ENCODE data around the gene ZNF644.
"Not testable (repeated sequence)": the region's sequence is repeated elsewhere in the genome, so short reads cannot be mapped to it uniquely, and the experiment has no call there.

ZNF644 gene

GRCh38 chr1:90945287-90945686, 76.5 kb downstream of the ZNF644 start:
- H3K4me3 Mint-ChIP-seq = no peak overlapping the region

GRCh38 chr1:90943966-90944365, 77.9 kb downstream of the ZNF644 start:
- H3K27me3 Mint-ChIP-seq = no peaks in the 10 kb centered on the region
- no peaks in the 10 kb centered on the region for H3K9me3 Mint-ChIP-seq
- H3K4me3 Mint-ChIP-seq = no peak overlapping the region
- no peak overlapping the region for H3K27ac Mint-ChIP-seq
- H3K36me3 Mint-ChIP-seq (ENCODE audit: low read depth) = peaks cover 42% of the 10 kb centered on the region
- H3K4me1 Mint-ChIP-seq (ENCODE audit: low read depth) = peaks cover 15% of the 10 kb centered on the region

More at GRCh38 chr1:90945287-90945686, 76.5 kb downstream of the ZNF644 start:
- Mint-ChIP-seq H3K4me1 (ENCODE audit: low read depth) (peaks cover 12% of the 10 kb centered on the region), H3K9me3 (no peaks in the 10 kb centered on the region), H3K27me3 (no peaks in the 10 kb centered on the region), H3K36me3 (ENCODE audit: low read depth) (peaks cover 28% of the 10 kb centered on the region), H3K27ac (no peak overlapping the region)

GRCh38 chr1:90940746-90941145, 81.1 kb downstream of the ZNF644 start:
- no peaks in the 10 kb centered on the region for H3K9me3 Mint-ChIP-seq
- peaks cover 28% of the 10 kb centered on the region for H3K4me1 Mint-ChIP-seq (ENCODE audit: low read depth)
- no peak overlapping the region for H3K27ac Mint-ChIP-seq
- peaks cover 73% of the 10 kb centered on the region for H3K36me3 Mint-ChIP-seq (ENCODE audit: low read depth)
- H3K27me3 Mint-ChIP-seq = no peaks in the 10 kb centered on the region
- no peak overlapping the region for H3K4me3 Mint-ChIP-seq

- Mint-ChIP-seq H3K9me3 (no peaks in the 10 kb centered on the region), H3K27ac (no peak overlapping the region), H3K4me1 (ENCODE audit: low read depth) (peaks cover 45% of the 10 kb centered on the region)
These were observed 85.1 kb downstream of the ZNF644 start for GRCh38 chr1:90936731-90937130.

GRCh38 chr1:90936061-90936460, 85.8 kb downstream of the ZNF644 start:
- Mint-ChIP-seq H3K27ac (no peak overlapping the region), H3K27me3 (no peaks in the 10 kb centered on the region), H3K9me3 (no peaks in the 10 kb centered on the region), H3K4me3 (no peak overlapping the region), H3K4me1 (ENCODE audit: low read depth) (peaks cover 50% of the 10 kb centered on the region), H3K36me3 (ENCODE audit: low read depth) (peaks cover 77% of the 10 kb centered on the region)

More at GRCh38 chr1:90936731-90937130, 85.1 kb downstream of the ZNF644 start:
- no peaks in the 10 kb centered on the region for H3K27me3 Mint-ChIP-seq
- H3K36me3 Mint-ChIP-seq (ENCODE audit: low read depth) = peaks cover 79% of the 10 kb centered on the region
- no peak overlapping the region for H3K4me3 Mint-ChIP-seq

- peaks cover 56% of the 10 kb centered on the region for H3K36me3 Mint-ChIP-seq (ENCODE audit: low read depth)
- H3K9me3 Mint-ChIP-seq, H3K27me3 Mint-ChIP-seq, H3K4me3 Mint-ChIP-seq, H3K27ac Mint-ChIP-seq: not testable (repeated sequence)
- H3K4me1 Mint-ChIP-seq (ENCODE audit: low read depth) = peaks cover 71% of the 10 kb centered on the region
These were observed 93.6 kb downstream of the ZNF644 start for GRCh38 chr1:90928231-90928630.

GRCh38 chr1:90927674-90928073, 94.2 kb downstream of the ZNF644 start:
- H3K4me3 Mint-ChIP-seq, H3K27me3 Mint-ChIP-seq, H3K27ac Mint-ChIP-seq, H3K9me3 Mint-ChIP-seq: not testable (repeated sequence)
- Mint-ChIP-seq H3K4me1 (ENCODE audit: low read depth) (peaks cover 69% of the 10 kb centered on the region), H3K36me3 (ENCODE audit: low read depth) (peaks cover 53% of the 10 kb centered on the region)

GRCh38 chr1:90926971-90927370, 94.9 kb downstream of the ZNF644 start:
- Mint-ChIP-seq H3K4me3 (no peak overlapping the region), H3K4me1 (ENCODE audit: low read depth) (peaks cover 69% of the 10 kb centered on the region), H3K27ac (peak overlapping the region; percentile 18), H3K36me3 (ENCODE audit: low read depth) (peaks cover 49% of the 10 kb centered on the region), H3K27me3 (no peaks in the 10 kb centered on the region), H3K9me3 (peaks cover 4% of the 10 kb centered on the region)

GRCh38 chr1:90925928-90926869, 95.6 kb downstream of the ZNF644 start:
- Mint-ChIP-seq H3K36me3 (ENCODE audit: low read depth) (peaks cover 45% of the 10 kb centered on the region), H3K9me3 (peaks cover 4% of the 10 kb centered on the region), H3K27ac (peak overlapping the region; percentile 18), H3K4me1 (ENCODE audit: low read depth) (peaks cover 70% of the 10 kb centered on the region), H3K4me3 (no peak overlapping the region), H3K27me3 (no peaks in the 10 kb centered on the region)

GRCh38 chr1:90924982-90925381, 96.9 kb downstream of the ZNF644 start:
- Mint-ChIP-seq H3K9me3 (peaks cover 4% of the 10 kb centered on the region), H3K27ac (no peak overlapping the region), H3K36me3 (ENCODE audit: low read depth) (peaks cover 40% of the 10 kb centered on the region), H3K27me3 (no peaks in the 10 kb centered on the region), H3K4me1 (ENCODE audit: low read depth) (peaks cover 74% of the 10 kb centered on the region), H3K4me3 (no peak overlapping the region)

- Mint-ChIP-seq H3K27me3 (no peaks in the 10 kb centered on the region), H3K36me3 (ENCODE audit: low read depth) (peaks cover 34% of the 10 kb centered on the region), H3K4me1 (ENCODE audit: low read depth) (peaks cover 81% of the 10 kb centered on the region), H3K9me3 (peaks cover 4% of the 10 kb centered on the region), H3K4me3 (no peak overlapping the region), H3K27ac (no peak overlapping the region)
These were observed 98.8 kb downstream of the ZNF644 start for GRCh38 chr1:90922996-90923395.

GRCh38 chr1:90922202-90922601, 99.6 kb downstream of the ZNF644 start:
- Mint-ChIP-seq H3K27ac (peak overlapping the region; percentile 3), H3K36me3 (ENCODE audit: low read depth) (peaks cover 36% of the 10 kb centered on the region), H3K27me3 (no peaks in the 10 kb centered on the region), H3K4me3 (no peak overlapping the region), H3K4me1 (ENCODE audit: low read depth) (peaks cover 77% of the 10 kb centered on the region), H3K9me3 (peaks cover 4% of the 10 kb centered on the region)

GRCh38 chr1:90919900-90920299, 101.9 kb downstream of the ZNF644 start:
- Mint-ChIP-seq H3K9me3 (no peaks in the 10 kb centered on the region), H3K27me3 (no peaks in the 10 kb centered on the region), H3K4me3 (no peak overlapping the region), H3K36me3 (ENCODE audit: low read depth) (peaks cover 38% of the 10 kb centered on the region), H3K4me1 (ENCODE audit: low read depth) (peaks cover 54% of the 10 kb centered on the region), H3K27ac (peak overlapping the region; percentile 71)

GRCh38 chr1:90919190-90919719, 102.6 kb downstream of the ZNF644 start:
- Mint-ChIP-seq H3K27me3 (no peaks in the 10 kb centered on the region), H3K9me3 (no peaks in the 10 kb centered on the region), H3K4me1 (ENCODE audit: low read depth) (peaks cover 50% of the 10 kb centered on the region), H3K27ac (no peak overlapping the region), H3K36me3 (ENCODE audit: low read depth) (peaks cover 42% of the 10 kb centered on the region), H3K4me3 (no peak overlapping the region)

GRCh38 chr1:90911353-90911752, 110.5 kb downstream of the ZNF644 start:
- Mint-ChIP-seq H3K9me3 (no peaks in the 10 kb centered on the region), H3K36me3 (ENCODE audit: low read depth) (peaks cover 55% of the 10 kb centered on the region), H3K27ac (no peak overlapping the region), H3K4me3 (no peak overlapping the region), H3K27me3 (no peaks in the 10 kb centered on the region), H3K4me1 (ENCODE audit: low read depth) (no peaks in the 10 kb centered on the region)

All from stimulated activated naive CD8-positive, alpha-beta T cell treated with anti-CD3 and anti-CD28 coated beads, Interleukin-15, Interleukin-2, amounts not matched to agents 100 ng/mL and 50 ng/mL, for 24 hours (primary cell).